C4-2B (cell line): ENCODE results near the gene ARHGAP42.

Source experiments
- H3K27ac ChIP-seq: fragments of 450-650 bp; 2 replicates; pipeline ENCODE4 v1.5.1; 2017
- ZFX ChIP-seq: fragments of 450-650 bp; IDR thresholded peaks from 2 replicates; pipeline ENCODE4 v1.6.1; 2017
- TF ChIP-seq, protein P1 (sequence below): fragments of 450-650 bp; conservative IDR thresholded peaks from 2 replicates; pipeline ENCODE4 v1.5.1; 2017; ENCODE audit warnings: mild to moderate bottlenecking

Gene ARHGAP42

DNA sequence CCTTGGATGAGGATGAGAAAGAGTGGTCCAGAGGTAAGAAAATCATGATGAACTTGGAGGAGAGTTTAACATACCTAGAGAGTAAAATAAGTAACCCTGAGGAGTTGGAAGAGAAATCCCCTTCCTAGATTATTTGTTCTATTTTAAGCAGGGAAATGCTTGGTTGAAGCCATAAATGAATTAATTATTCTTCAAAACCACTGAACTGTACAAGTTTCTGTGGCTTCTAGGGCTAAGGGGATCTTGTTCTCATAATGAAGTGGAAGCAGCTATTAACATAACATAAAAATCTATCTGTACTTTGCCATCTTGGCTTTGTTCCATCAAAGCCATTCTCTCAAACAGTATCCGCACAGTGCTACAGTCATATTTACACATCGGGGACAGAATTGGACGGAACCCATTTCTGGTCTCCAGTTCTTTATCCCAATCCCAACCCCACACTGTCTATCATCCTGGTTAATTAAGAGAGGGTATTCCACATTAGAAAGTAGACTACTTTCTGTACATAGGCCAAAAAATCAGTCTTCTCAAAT is 14.5 kb upstream of the ARHGAP42 start:
- TF ChIP-seq, protein P1, sequence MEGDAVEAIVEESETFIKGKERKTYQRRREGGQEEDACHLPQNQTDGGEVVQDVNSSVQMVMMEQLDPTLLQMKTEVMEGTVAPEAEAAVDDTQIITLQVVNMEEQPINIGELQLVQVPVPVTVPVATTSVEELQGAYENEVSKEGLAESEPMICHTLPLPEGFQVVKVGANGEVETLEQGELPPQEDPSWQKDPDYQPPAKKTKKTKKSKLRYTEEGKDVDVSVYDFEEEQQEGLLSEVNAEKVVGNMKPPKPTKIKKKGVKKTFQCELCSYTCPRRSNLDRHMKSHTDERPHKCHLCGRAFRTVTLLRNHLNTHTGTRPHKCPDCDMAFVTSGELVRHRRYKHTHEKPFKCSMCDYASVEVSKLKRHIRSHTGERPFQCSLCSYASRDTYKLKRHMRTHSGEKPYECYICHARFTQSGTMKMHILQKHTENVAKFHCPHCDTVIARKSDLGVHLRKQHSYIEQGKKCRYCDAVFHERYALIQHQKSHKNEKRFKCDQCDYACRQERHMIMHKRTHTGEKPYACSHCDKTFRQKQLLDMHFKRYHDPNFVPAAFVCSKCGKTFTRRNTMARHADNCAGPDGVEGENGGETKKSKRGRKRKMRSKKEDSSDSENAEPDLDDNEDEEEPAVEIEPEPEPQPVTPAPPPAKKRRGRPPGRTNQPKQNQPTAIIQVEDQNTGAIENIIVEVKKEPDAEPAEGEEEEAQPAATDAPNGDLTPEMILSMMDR = no peak
- no peak for TF ChIP-seq ZFX
- H3K27ac ChIP-seq = no peak overlapping the region

DNA sequence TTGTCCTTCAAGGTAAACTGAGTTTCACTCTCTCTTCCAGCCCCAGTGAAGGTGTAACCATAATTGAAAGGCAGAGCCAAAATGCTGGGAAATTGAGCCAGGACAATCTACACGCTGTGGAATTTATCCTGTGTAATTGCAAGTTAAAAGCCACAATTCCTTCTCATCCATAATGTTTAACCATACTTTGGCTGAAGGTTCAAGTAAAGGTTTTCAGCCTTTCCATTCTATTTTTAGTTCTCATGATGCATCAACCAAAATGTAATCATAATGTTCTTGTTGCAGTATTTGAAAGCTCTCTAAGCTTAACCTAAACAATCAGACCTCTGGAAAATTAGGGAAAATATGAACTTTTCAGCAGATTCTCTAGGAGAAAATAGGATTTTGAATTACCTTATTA is 14.0 kb upstream of the ARHGAP42 start:
- H3K27ac ChIP-seq = no peak overlapping the region
- TF ChIP-seq, protein P1 = no peak
- no peak for TF ChIP-seq ZFX

DNA sequence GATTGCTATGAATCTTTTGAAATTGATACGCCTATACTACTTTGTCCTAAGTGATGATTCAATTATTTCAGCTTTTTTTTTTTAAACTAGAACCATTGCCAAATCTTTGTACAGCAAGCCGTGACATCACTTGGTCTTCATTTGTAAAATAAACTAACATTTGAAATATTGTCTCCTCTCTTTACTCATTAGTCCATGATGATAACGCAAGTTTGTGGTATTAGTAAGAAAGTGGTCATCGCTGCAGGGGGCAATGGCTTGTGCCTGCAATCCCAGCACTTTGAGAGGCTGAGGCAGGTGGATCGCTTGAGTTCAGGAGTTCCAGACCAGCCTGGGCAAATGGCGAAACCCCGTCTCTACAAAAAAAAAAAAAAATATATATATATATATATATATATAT is 12.9 kb upstream of the ARHGAP42 start:
- TF ChIP-seq, protein P1 = no peak
- TF ChIP-seq ZFX = no peak
- no peak overlapping the region for H3K27ac ChIP-seq

DNA sequence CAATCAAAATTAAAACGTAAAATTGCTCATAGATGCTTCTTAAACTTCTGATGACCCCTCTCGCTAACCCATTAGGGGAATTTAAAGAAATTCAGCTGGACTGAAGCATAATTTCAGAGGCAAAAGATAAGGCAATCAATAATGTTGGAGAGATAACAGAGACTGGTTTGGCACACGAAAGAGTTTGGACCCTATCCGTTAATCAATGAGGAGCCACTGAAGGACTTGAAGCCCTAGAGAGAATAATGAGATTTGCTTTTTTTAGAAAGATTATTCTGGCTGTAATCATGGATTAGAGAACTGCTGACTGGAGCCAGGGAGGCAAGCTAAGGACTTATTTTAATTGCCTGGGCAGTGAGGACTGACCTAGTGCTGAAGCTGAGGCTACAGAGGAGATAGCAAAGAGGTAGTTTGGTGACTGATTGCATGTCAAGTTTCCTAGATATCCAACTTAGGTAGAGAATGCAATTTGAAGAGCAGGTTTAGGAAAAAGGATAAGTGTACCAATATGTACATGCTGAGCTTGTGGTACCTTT is 11.9 kb upstream of the ARHGAP42 start:
- no peak overlapping the region for H3K27ac ChIP-seq
- TF ChIP-seq, protein P1 = no peak
- no peak for TF ChIP-seq ZFX

DNA sequence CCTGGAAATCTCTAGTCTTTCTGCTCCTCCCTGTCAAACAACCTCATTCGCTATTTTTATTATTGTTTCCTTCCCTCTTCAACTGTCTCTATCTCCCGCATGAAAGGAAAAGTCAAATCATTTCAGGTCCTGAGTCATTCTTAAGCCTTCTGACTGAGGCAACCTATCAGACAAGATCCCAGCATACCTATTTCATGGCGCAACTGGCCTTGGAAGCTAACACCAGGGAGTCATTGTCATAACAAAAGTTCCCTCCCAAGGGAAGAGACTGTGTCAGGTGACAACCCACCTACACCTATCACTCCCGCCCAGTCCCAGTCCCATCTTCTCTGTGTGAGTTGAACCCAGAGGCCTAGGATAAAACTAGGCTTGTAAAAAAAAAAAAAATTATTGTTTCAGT is 10.2 kb upstream of the ARHGAP42 start:
- TF ChIP-seq, protein P1 = no peak
- TF ChIP-seq ZFX = no peak
- no peak overlapping the region for H3K27ac ChIP-seq

DNA sequence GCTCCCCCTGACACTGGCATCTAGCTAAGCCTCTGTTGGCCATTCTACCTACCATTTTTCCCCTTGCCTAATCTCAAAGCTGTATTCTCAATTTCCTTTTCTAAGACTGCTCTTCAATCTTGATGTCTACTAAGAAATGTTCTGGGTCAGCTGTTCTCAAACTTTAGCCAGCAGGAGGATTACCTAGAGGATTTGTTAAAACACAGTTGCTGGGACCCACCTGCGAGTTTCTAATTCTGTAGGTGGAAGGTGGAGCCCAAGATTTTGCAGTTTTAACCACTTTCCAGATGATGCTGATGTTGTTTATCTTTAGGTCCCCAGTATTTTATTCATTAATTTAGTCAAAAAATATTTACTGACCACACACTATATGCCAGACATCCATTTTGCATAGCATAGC is 9.3 kb upstream of the ARHGAP42 start:
- no peak overlapping the region for H3K27ac ChIP-seq
- TF ChIP-seq, protein P1 = no peak
- TF ChIP-seq ZFX = no peak

DNA sequence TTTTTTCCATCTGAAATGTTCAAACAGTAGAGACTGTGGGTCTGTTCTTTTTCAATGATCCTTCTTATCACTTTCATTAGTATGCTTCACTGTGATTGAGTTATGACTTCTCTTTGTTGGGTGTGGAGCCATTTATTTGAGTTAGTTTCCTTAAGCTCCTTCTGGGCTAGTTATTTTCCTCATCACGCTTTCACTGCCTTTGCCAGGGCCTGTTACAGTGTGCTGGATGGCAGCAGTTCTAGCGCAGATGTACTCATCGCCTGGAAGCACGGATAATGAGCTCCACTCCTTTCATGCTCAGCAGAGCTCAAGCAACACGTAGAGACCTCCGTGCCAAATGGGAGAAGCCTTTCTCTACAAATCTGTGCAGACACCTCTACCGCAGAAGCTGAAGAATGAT is 7.0 kb upstream of the ARHGAP42 start:
- TF ChIP-seq, protein P1 = no peak
- no peak for TF ChIP-seq ZFX
- no peak overlapping the region for H3K27ac ChIP-seq
